ENCODE measurements around the gene ZGPAT. TPM values are rescaled to one million over a fixed set of nuclear protein-coding genes. Genes with fewer than 3 reads are reported as not detected.

Gene ZGPAT
- polyA plus RNA-seq, 1 donor: 20.1 TPM

DNA sequence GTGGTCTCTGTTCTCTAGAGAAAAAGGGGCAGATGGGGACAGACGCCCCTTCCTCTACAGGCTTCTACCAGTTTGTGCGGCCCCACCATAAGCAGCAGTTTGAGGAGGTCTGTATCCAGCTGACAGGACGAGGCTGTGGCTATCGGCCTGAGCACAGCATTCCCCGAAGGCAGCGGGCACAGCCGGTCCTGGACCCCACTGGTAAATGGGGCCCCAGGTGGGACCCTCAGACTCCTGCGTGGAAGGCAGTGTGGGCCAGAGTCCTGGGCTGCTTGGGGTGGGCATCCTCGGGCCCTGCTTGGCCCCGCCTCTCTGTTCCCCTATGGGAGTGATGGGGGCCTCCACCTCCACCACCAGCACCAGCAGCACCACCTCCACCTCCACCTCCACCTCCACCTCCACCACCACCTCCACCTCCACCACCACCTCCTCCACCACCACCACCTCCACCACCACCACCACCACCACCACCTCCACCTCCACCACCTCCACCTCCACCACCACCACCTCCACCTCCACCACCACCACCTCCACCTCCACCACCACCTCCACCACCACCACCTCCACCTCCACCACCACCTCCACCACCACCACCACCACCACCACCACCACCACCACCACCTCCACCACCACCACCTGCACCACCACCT lies 14.6 kb upstream of the ZGPAT start:
- no CpG with 5 or more reads among the region's 10 CpGs for WGBS (ENCODE audit: insufficient coverage, low lambda C conversion rate)
- DNase-seq: no peak
- Histone ChIP-seq H3K36me3 (ENCODE audit: control insufficient read depth, insufficient read depth, low read length) (peaks cover 25% of the 10 kb centered on the region), H3K4me1 (ENCODE audit: control insufficient read depth, insufficient read depth, low read length) (peaks cover 11% of the 10 kb centered on the region), H3K4me3 (ENCODE audit: low read length) (no peak overlapping the region), H3K27ac (ENCODE audit: low read length) (no peak overlapping the region), H3K9me3 (ENCODE audit: control insufficient read depth, low read depth, low read length) (no peaks in the 10 kb centered on the region), H3K27me3 (ENCODE audit: control insufficient read depth, insufficient read depth, low read length) (no peaks in the 10 kb centered on the region)

DNA sequence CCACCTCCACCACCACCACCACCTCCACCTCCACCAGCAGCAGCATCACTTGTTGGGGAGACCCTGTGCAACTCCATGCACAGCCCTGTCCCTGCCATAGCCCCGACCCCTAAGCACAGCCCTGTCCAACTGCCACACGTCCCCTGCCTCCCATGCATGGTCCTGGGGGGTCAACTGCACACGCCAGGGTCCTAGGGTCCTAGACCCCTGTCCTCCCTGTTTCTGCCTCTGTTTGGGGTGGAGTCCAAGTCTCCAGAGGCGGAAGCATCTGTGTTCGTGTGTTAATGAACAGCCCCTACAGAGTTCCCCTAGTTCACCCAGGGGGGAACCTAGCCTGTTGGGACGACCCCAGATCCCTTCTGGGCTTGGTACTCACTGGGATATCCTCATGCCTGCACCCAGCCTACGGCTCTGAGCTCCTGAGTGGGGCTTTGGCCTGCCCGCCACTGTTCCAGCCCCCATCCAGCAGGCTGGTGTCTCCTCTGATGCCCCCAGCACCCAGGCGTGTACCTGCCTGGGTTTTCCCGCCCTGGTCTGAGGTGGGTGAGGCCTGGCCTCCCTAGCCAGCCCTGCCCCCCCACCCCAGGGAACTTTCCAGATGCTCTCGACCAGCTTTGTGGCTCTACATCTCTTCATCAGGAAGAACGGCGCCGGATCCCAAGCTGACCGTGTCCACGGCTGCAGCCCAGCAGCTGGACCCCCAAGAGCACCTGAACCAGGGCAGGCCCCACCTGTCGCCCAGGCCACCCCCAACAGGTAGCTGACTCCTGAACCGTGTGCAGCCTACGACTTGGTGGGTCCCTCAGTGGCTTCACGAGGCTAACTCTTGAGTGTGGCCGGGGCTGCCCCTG lies 13.9 kb upstream of the ZGPAT start:
- Histone ChIP-seq H3K36me3 (ENCODE audit: control insufficient read depth, insufficient read depth, low read length) (peaks cover 25% of the 10 kb centered on the region), H3K9me3 (ENCODE audit: control insufficient read depth, low read depth, low read length) (no peaks in the 10 kb centered on the region), H3K27ac (ENCODE audit: low read length) (no peak overlapping the region), H3K27me3 (ENCODE audit: control insufficient read depth, insufficient read depth, low read length) (no peaks in the 10 kb centered on the region), H3K4me3 (ENCODE audit: low read length) (no peak overlapping the region), H3K4me1 (ENCODE audit: control insufficient read depth, insufficient read depth, low read length) (peaks cover 11% of the 10 kb centered on the region)
- no peak for DNase-seq
- WGBS (ENCODE audit: insufficient coverage, low lambda C conversion rate): no CpG with 5 or more reads among the region's 21 CpGs

DNA sequence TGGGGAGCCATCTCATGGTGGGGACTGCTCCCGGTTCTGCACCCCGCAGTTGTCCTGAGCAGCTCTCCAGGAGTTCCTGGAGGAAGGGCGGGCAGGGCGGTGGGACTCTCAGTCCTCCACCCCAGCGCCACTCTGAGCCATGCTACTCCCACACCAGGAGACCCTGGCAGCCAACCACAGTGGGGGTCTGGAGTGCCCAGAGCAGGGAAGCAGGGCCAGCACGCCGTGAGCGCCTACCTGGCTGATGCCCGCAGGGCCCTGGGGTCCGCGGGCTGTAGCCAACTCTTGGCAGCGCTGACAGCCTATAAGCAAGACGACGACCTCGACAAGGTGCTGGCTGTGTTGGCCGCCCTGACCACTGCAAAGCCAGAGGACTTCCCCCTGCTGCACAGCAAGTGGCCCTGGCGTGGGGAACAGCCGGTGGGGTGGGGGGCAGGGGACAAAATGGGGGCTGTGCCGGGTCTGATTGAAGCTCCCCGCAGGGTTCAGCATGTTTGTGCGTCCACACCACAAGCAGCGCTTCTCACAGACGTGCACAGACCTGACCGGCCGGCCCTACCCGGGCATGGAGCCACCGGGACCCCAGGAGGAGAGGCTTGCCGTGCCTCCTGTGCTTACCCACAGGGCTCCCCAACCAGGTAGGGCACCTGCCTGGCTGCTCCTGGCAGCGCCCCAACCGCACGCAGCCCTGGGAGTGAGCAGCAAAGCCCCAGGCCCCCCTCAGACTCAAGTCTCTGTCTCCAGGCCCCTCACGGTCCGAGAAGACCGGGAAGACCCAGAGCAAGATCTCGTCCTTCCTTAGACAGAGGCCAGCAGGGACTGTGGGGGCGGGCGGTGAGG lies 13.0 kb upstream of the ZGPAT start:
- Histone ChIP-seq H3K27ac (ENCODE audit: low read length) (no peak overlapping the region), H3K4me1 (ENCODE audit: control insufficient read depth, insufficient read depth, low read length) (peaks cover 11% of the 10 kb centered on the region), H3K27me3 (ENCODE audit: control insufficient read depth, insufficient read depth, low read length) (no peaks in the 10 kb centered on the region), H3K4me3 (ENCODE audit: low read length) (no peak overlapping the region), H3K9me3 (ENCODE audit: control insufficient read depth, low read depth, low read length) (no peaks in the 10 kb centered on the region), H3K36me3 (ENCODE audit: control insufficient read depth, insufficient read depth, low read length) (peaks cover 27% of the 10 kb centered on the region)
- DNase-seq: no peak
- WGBS (ENCODE audit: insufficient coverage, low lambda C conversion rate): no CpG with 5 or more reads among the region's 37 CpGs

- no peak overlapping the region for H3K4me3 ChIP-seq (ENCODE audit: low read length)
- no peak for DNase-seq
- no CpG with 5 or more reads among the region's 25 CpGs for WGBS (ENCODE audit: insufficient coverage, low lambda C conversion rate)
- no peaks in the 10 kb centered on the region for H3K27me3 ChIP-seq (ENCODE audit: control insufficient read depth, insufficient read depth, low read length)
- H3K36me3 ChIP-seq (ENCODE audit: control insufficient read depth, insufficient read depth, low read length): peaks cover 25% of the 10 kb centered on the region
- H3K4me1 ChIP-seq (ENCODE audit: control insufficient read depth, insufficient read depth, low read length): peaks cover 11% of the 10 kb centered on the region
- no peaks in the 10 kb centered on the region for H3K9me3 ChIP-seq (ENCODE audit: control insufficient read depth, low read depth, low read length)
- H3K27ac ChIP-seq (ENCODE audit: low read length): no peak overlapping the region
Observed at GRCh38 chr20:63695424-63696305, 12.2 kb upstream of the ZGPAT start.

DNA sequence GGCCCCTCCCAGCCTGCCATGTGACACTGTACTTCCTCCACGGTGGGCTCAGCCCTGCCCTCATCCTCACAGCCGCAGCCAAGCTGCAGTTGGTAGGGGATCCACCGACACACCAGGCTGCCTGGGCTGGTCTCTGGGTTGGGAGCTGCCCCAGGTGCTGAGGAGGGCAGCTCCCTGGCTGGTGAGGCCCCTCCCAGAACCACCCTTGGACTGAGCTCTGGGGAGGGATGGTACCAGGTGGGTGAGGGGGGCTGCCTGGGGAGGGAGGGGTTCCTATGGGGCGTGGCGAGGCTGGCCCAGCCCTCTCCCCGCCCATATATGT lies 11.6 kb upstream of the ZGPAT start:
- Histone ChIP-seq H3K27me3 (ENCODE audit: control insufficient read depth, insufficient read depth, low read length) (no peaks in the 10 kb centered on the region), H3K4me1 (ENCODE audit: control insufficient read depth, insufficient read depth, low read length) (peaks cover 11% of the 10 kb centered on the region), H3K27ac (ENCODE audit: low read length) (no peak overlapping the region), H3K4me3 (ENCODE audit: low read length) (peak overlapping the region; percentile 18), H3K36me3 (ENCODE audit: control insufficient read depth, insufficient read depth, low read length) (peaks cover 25% of the 10 kb centered on the region), H3K9me3 (ENCODE audit: control insufficient read depth, low read depth, low read length) (no peaks in the 10 kb centered on the region)
- DNase-seq: peak; percentile 76 to 85
- WGBS (ENCODE audit: insufficient coverage, low lambda C conversion rate): no CpG with 5 or more reads among the region's 6 CpGs

GRCh38 chr20:63696628-63697356 lies 11.0 kb upstream of the ZGPAT start, which contains the start of gene TNFRSF6B:
Gene TNFRSF6B, plus strand, starts transcription at chr20:63696652. Its CDS starts 116 bp downstream, at chr20:63696768.
- DNase-seq: no peak
- H3K27ac ChIP-seq (ENCODE audit: low read length): no peak within 1 kb of the TSS
- H3K36me3 ChIP-seq (ENCODE audit: control insufficient read depth, insufficient read depth, low read length): peaks cover 25% of the 10 kb centered on the region
- no CpG with 5 or more reads among the region's 52 CpGs for WGBS (ENCODE audit: insufficient coverage, low lambda C conversion rate)
- H3K9me3 ChIP-seq (ENCODE audit: control insufficient read depth, low read depth, low read length): no peaks in the 10 kb centered on the region
- H3K4me3 ChIP-seq (ENCODE audit: low read length): peak within 1 kb of the TSS; percentile 18
- H3K4me1 ChIP-seq (ENCODE audit: control insufficient read depth, insufficient read depth, low read length): peaks cover 11% of the 10 kb centered on the region
- no peaks in the 10 kb centered on the region for H3K27me3 ChIP-seq (ENCODE audit: control insufficient read depth, insufficient read depth, low read length)

DNA sequence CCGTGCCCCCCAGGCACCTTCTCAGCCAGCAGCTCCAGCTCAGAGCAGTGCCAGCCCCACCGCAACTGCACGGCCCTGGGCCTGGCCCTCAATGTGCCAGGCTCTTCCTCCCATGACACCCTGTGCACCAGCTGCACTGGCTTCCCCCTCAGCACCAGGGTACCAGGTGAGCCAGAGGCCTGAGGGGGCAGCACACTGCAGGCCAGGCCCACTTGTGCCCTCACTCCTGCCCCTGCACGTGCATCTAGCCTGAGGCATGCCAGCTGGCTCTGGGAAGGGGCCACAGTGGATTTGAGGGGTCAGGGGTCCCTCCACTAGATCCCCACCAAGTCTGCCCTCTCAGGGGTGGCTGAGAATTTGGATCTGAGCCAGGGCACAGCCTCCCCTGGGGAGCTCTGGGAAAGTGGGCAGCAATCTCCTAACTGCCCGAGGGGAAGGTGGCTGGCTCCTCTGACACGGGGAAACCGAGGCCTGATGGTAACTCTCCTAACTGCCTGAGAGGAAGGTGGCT lies 10.4 kb upstream of the ZGPAT start:
- Histone ChIP-seq H3K4me1 (ENCODE audit: control insufficient read depth, insufficient read depth, low read length) (peaks cover 11% of the 10 kb centered on the region), H3K9me3 (ENCODE audit: control insufficient read depth, low read depth, low read length) (no peaks in the 10 kb centered on the region), H3K27ac (ENCODE audit: low read length) (no peak overlapping the region), H3K4me3 (ENCODE audit: low read length) (no peak overlapping the region), H3K36me3 (ENCODE audit: control insufficient read depth, insufficient read depth, low read length) (peaks cover 25% of the 10 kb centered on the region), H3K27me3 (ENCODE audit: control insufficient read depth, insufficient read depth, low read length) (no peaks in the 10 kb centered on the region)
- WGBS (ENCODE audit: insufficient coverage, low lambda C conversion rate): no CpG with 5 or more reads among the region's 7 CpGs
- no peak for DNase-seq

DNA sequence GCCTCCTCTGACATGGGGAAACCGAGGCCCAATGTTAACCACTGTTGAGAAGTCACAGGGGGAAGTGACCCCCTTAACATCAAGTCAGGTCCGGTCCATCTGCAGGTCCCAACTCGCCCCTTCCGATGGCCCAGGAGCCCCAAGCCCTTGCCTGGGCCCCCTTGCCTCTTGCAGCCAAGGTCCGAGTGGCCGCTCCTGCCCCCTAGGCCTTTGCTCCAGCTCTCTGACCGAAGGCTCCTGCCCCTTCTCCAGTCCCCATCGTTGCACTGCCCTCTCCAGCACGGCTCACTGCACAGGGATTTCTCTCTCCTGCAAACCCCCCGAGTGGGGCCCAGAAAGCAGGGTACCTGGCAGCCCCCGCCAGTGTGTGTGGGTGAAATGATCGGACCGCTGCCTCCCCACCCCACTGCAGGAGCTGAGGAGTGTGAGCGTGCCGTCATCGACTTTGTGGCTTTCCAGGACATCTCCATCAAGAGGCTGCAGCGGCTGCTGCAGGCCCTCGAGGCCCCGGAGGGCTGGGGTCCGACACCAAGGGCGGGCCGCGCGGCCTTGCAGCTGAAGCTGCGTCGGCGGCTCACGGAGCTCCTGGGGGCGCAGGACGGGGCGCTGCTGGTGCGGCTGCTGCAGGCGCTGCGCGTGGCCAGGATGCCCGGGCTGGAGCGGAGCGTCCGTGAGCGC lies 9.8 kb upstream of the ZGPAT start:
- WGBS (ENCODE audit: insufficient coverage, low lambda C conversion rate): no CpG with 5 or more reads among the region's 40 CpGs
- Histone ChIP-seq H3K27me3 (ENCODE audit: control insufficient read depth, insufficient read depth, low read length) (no peaks in the 10 kb centered on the region), H3K36me3 (ENCODE audit: control insufficient read depth, insufficient read depth, low read length) (peaks cover 25% of the 10 kb centered on the region), H3K4me1 (ENCODE audit: control insufficient read depth, insufficient read depth, low read length) (peaks cover 11% of the 10 kb centered on the region), H3K9me3 (ENCODE audit: control insufficient read depth, low read depth, low read length) (no peaks in the 10 kb centered on the region), H3K4me3 (ENCODE audit: low read length) (no peak overlapping the region), H3K27ac (ENCODE audit: low read length) (no peak overlapping the region)
- DNase-seq: no peak
